H1 (cell line): ENCODE data around the gene HES2. TPM values are rescaled to one million over a fixed set of nuclear protein-coding genes. Genes with fewer than 3 reads are reported as not detected.

ENCODE experiments used
- CTCF ChIA-PET: fragments of 300-600 bp; sonication (Branson Sonifier 250); formaldehyde crosslinking; loops from one replicate; lab custom pipeline; 2021; ENCODE audit not compliant: partially characterized antibody; lab: Charles Lee
- POLR2A ChIA-PET: fragments of 300-600 bp; sonication (Branson Sonifier 250); formaldehyde crosslinking; loops from one replicate; lab custom pipeline; 2021; ENCODE audit warnings: inconsistent platforms; ENCODE audit not compliant: partially characterized antibody; lab: Charles Lee
- DNase-seq, 2 experiments: peaks; one replicate each; pipeline versions ENCODE4 v3.0.0 to v3.0.0-alpha.2; 2010 to 2022; ENCODE audit warnings: low spot score in 2 of 2, low read depth in 1 of 2, mixed read lengths in 1 of 2
- FAIRE-seq: peaks from 2 replicates; lab custom pipeline; 2011; peaks lifted over from hg19 to GRCh38; lab: Jason Lieb, UNC
- H2AFZ ChIP-seq: 2 replicates; pipeline ENCODE4 v1.8.1; 2012; ENCODE audit warnings: low read length, inconsistent platforms
- H2AK5ac ChIP-seq: 2 replicates; pipeline ENCODE4 v1.6.1; 2013; ENCODE audit warnings: low read depth, low read length
- H2BK120ac ChIP-seq: replicated peaks from 2 replicates; pipeline ENCODE3; 2013; ENCODE audit warnings: low read depth, low read length, inconsistent platforms
- H2BK12ac ChIP-seq: 2 replicates; pipeline ENCODE4 v1.6.1; 2013; ENCODE audit warnings: low read depth, low read length
- H2BK15ac ChIP-seq: 2 replicates; pipeline ENCODE4 v1.6.1; 2013; ENCODE audit warnings: low read length
- H2BK20ac ChIP-seq: 2 replicates; pipeline ENCODE4 v1.6.1; 2013; ENCODE audit warnings: low read length
- H2BK5ac ChIP-seq: 2 replicates; pipeline ENCODE4 v1.6.1; 2013; ENCODE audit warnings: low read depth, low read length
- H3K14ac ChIP-seq: 2 replicates; pipeline ENCODE4 v1.6.1; 2013; ENCODE audit warnings: inconsistent platforms; ENCODE audit not compliant: insufficient read length
- H3K18ac ChIP-seq: 2 replicates; pipeline ENCODE4 v1.6.1; 2013; ENCODE audit warnings: low read length; ENCODE audit errors: extremely low read depth
- H3K23ac ChIP-seq: 2 replicates; pipeline ENCODE4 v1.6.1; 2013; ENCODE audit warnings: inconsistent platforms; ENCODE audit not compliant: insufficient read length
- H3K23me2 ChIP-seq: 2 replicates; pipeline ENCODE4 v1.6.1; 2013; ENCODE audit warnings: low read depth, low read length
- H3K27ac ChIP-seq: 2 replicates; pipeline ENCODE4 v1.6.1; 2011; ENCODE audit warnings: low read depth, low read length, inconsistent platforms
- H3K27me3 ChIP-seq, 4 experiments: replicated peaks in 1 of 4; 1 replicate in 1 of 4; 2 replicates in 3 of 4; pipeline versions ENCODE4 v1.6.1 to v1.8.1; 2011 to 2013; ENCODE audit warnings: low read length in 3 of 4, mild to moderate bottlenecking in 3 of 4, inconsistent platforms in 2 of 4, mixed read lengths in 2 of 4, moderate library complexity in 1 of 4; ENCODE audit not compliant: control insufficient read depth in 3 of 4, insufficient read depth in 3 of 4; ENCODE audit errors: extremely low read depth in 1 of 4
- H3K36me3 ChIP-seq, 4 experiments: 2 replicates each; pipeline versions ENCODE4 v1.6.1 to v1.8.1; 2011 to 2013; ENCODE audit warnings: mild to moderate bottlenecking in 4 of 4, low read length in 3 of 4, moderate library complexity in 2 of 4, control low read depth in 1 of 4, inconsistent platforms in 1 of 4; ENCODE audit not compliant: insufficient read depth in 4 of 4, control insufficient read depth in 2 of 4
- H3K4ac ChIP-seq: replicated peaks from 2 replicates; pipeline ENCODE3; 2013; ENCODE audit warnings: low read length, low read depth, mixed read lengths, inconsistent platforms; ENCODE audit not compliant: insufficient read length
- H3K4me1 ChIP-seq, 4 experiments: replicated peaks in 1 of 4; 1 replicate in 1 of 4; 2 replicates in 3 of 4; pipeline versions ENCODE4 v1.6.1 to v1.8.1; 2011 to 2013; ENCODE audit warnings: low read length in 3 of 4, inconsistent platforms in 2 of 4, mixed read lengths in 1 of 4; ENCODE audit not compliant: insufficient read depth in 4 of 4, control insufficient read depth in 3 of 4
- H3K4me2 ChIP-seq, 2 experiments: 2 replicates each; pipeline versions ENCODE4 v1.6.1 to v1.8.1; 2011 to 2013; ENCODE audit warnings: low read depth in 2 of 2, low read length in 2 of 2, control low read depth in 1 of 2, inconsistent platforms in 1 of 2, mild to moderate bottlenecking in 1 of 2; ENCODE audit not compliant: insufficient read depth in 1 of 2
- H3K4me3 ChIP-seq, 4 experiments: fragments of 200-600, 300-600 bp in 1 of 4; sonication (generic), shearing (Covaris generic), sonication (Bioruptor Twin) in 1 of 4; 2 replicates each; pipeline versions ENCODE4 v1.5.1 to v1.8.1; 2011 to 2016; ENCODE audit warnings: low read length in 4 of 4, low read depth in 3 of 4, control low read depth in 2 of 4, inconsistent platforms in 2 of 4, mild to moderate bottlenecking in 2 of 4, mixed read lengths in 1 of 4, moderate library complexity in 1 of 4; ENCODE audit not compliant: insufficient read depth in 2 of 4; ENCODE audit errors: extremely low read depth in 1 of 4
- H3K56ac ChIP-seq: replicated peaks from 2 replicates; pipeline ENCODE3; 2013; ENCODE audit warnings: low read depth, mild to moderate bottlenecking, mixed read lengths, low read length, inconsistent platforms; ENCODE audit not compliant: insufficient read length
- H3K79me1 ChIP-seq: 2 replicates; pipeline ENCODE4 v1.6.1; 2013; ENCODE audit warnings: low read depth, low read length, control low read depth
- H3K79me2 ChIP-seq, 2 experiments: 2 replicates each; pipeline versions ENCODE4 v1.6.1 to v1.8.1; 2012 to 2013; ENCODE audit warnings: low read length in 2 of 2, mild to moderate bottlenecking in 2 of 2, inconsistent platforms in 1 of 2; ENCODE audit not compliant: insufficient read depth in 2 of 2, control insufficient read depth in 1 of 2
- H3K9ac ChIP-seq, 4 experiments: replicated peaks in 1 of 4; 1 replicate in 1 of 4; 2 replicates in 3 of 4; pipeline versions ENCODE4 v1.6.1 to v1.8.1; 2011 to 2013; ENCODE audit warnings: low read depth in 3 of 4, low read length in 3 of 4, control low read depth in 2 of 4, mild to moderate bottlenecking in 2 of 4, moderate library complexity in 2 of 4, inconsistent platforms in 1 of 4; ENCODE audit errors: extremely low read depth in 1 of 4
- H3K9me3 ChIP-seq, 2 experiments: 2 replicates each; pipeline versions ENCODE4 v1.6.1 to v1.8.1; 2012 to 2013; ENCODE audit warnings: mild to moderate bottlenecking in 2 of 2, moderate library complexity in 2 of 2, control low read depth in 1 of 2, inconsistent platforms in 1 of 2, low read depth in 1 of 2, low read length in 1 of 2, mixed read lengths in 1 of 2; ENCODE audit not compliant: insufficient read depth in 2 of 2
- H4K20me1 ChIP-seq, 2 experiments: replicated peaks in 1 of 2; 2 replicates each; pipeline versions ENCODE3 to v1.8.1; 2011 to 2013; ENCODE audit warnings: inconsistent platforms in 2 of 2, low read length in 2 of 2, mild to moderate bottlenecking in 1 of 2; ENCODE audit not compliant: insufficient read depth in 2 of 2, control insufficient read depth in 1 of 2
- H4K5ac ChIP-seq: 2 replicates; pipeline ENCODE4 v1.6.1; 2013; ENCODE audit warnings: low read length, low read depth, mixed read lengths, inconsistent platforms; ENCODE audit not compliant: insufficient read length
- H4K8ac ChIP-seq: 2 replicates; pipeline ENCODE4 v1.8.0; 2013; ENCODE audit warnings: mild to moderate bottlenecking, moderate library complexity, low read length, inconsistent platforms; ENCODE audit not compliant: insufficient read depth; ENCODE audit errors: extremely low read depth
- H4K91ac ChIP-seq: replicated peaks from 2 replicates; pipeline ENCODE3; 2013; ENCODE audit warnings: low read length, mixed read lengths, inconsistent platforms; ENCODE audit not compliant: insufficient read length
- ATF3 ChIP-seq: IDR thresholded peaks from 2 replicates; pipeline ENCODE4 v1.6.1; 2011; ENCODE audit warnings: low read depth, mild to moderate bottlenecking, low read length; ENCODE audit not compliant: insufficient read depth
- BRCA1 ChIP-seq: IDR thresholded peaks from 2 replicates; pipeline ENCODE4 v1.6.1; 2012; ENCODE audit warnings: low read depth, low read length, improper control_type of control experiment
- CBX5 ChIP-seq: fragments of 300-800, 300-1000 bp; sonication (generic); IDR thresholded peaks from 2 replicates; pipeline ENCODE4 v1.7.1; 2016; ENCODE audit warnings: antibody characterized with exemption, low read length, low read depth
- CEBPB ChIP-seq: IDR thresholded peaks from 2 replicates; pipeline ENCODE4 v1.6.1; 2012; ENCODE audit warnings: low read depth, low read length
- HDAC6 ChIP-seq: IDR thresholded peaks from one replicate; pipeline ENCODE4 v1.7.1; 2012; ENCODE audit warnings: low read depth, mild to moderate bottlenecking, inconsistent platforms, low read length, moderate library complexity
- NANOG ChIP-seq: IDR thresholded peaks from 2 replicates; pipeline ENCODE4 v1.6.1; 2011; ENCODE audit warnings: low read length, low read depth, mild to moderate bottlenecking, inconsistent platforms; ENCODE audit not compliant: insufficient read depth, poor library complexity, severe bottlenecking
- RXRA ChIP-seq: IDR thresholded peaks from 2 replicates; pipeline ENCODE4 v1.6.1; 2011; ENCODE audit warnings: low read depth, mild to moderate bottlenecking, low read length, moderate library complexity; ENCODE audit not compliant: insufficient read depth
- SAP30 ChIP-seq: fragments of 300-600 bp; sonication (generic); IDR thresholded peaks from 2 replicates; pipeline ENCODE4 v1.7.1; 2012; ENCODE audit warnings: low read length, moderate library complexity, mild to moderate bottlenecking, inconsistent platforms; ENCODE audit not compliant: insufficient read depth, insufficient replicate concordance
- SP1 ChIP-seq: IDR thresholded peaks from 2 replicates; pipeline ENCODE4 v1.6.1; 2011; ENCODE audit warnings: low read depth, low read length
- TEAD4 ChIP-seq: IDR thresholded peaks from 2 replicates; pipeline ENCODE4 v1.6.1; 2012; ENCODE audit warnings: low read depth, low read length, inconsistent platforms, mixed read lengths
- YY1 ChIP-seq: IDR thresholded peaks from 2 replicates; pipeline ENCODE4 v1.6.1; 2011; ENCODE audit warnings: low read depth, mild to moderate bottlenecking, low read length
- WGBS, 2 experiments: shearing (Covaris generic) in 1 of 2; methylation state at CpG; one replicate each; pipeline versions ENCODE4 v1.1.6 to v1.1.7; 2013 to 2015; ENCODE audit warnings: low lambda C conversion rate in 2 of 2, mixed read lengths in 2 of 2, inconsistent platforms in 1 of 2, low coverage in 1 of 2, missing lambda C conversion rate in 1 of 2; ENCODE audit not compliant: insufficient replicate concordance in 2 of 2, insufficient coverage in 1 of 2, insufficient read length in 1 of 2; ENCODE audit errors: extremely low coverage in 1 of 2, missing lambda C conversion rate in 1 of 2; 5-methylcytosine and 5-hydroxymethylcytosine counted together
- polyA plus RNA-seq, 7 experiments: library from polyadenylated mRNA; depleted of rRNA in 3 of 7; stranded (reverse) in 5 of 7; unstranded in 2 of 7; fragments of >200 nt in 5 of 7; fragments of 200-250 nt in 2 of 7; gene quantifications; 1 replicate in 5 of 7; 2 replicates in 1 of 7; 4 replicates in 1 of 7; pipeline versions ENCODE4 v1.2.1 to v1.2.3, GENCODE V29; 2011 to 2013; ENCODE audit warnings: missing spikeins in 2 of 7, mixed read lengths in 2 of 7
- total RNA-seq: library from RNA; stranded (reverse); fragmentation: NEBNext Ultra II Directional; extraction: Animal tissue kit (Norgen Biotek cat#: 25700); gene quantifications from 2 replicates; pipeline ENCODE4 v1.2.1, GENCODE V29; 2021

HES2 gene
- total and polyA plus RNA-seq, 2 of the 8 experiments (the other 6 are each of a cell fraction or from before 2014, with no cell fraction given) = 0.15 to 0.53 TPM

GRCh38 chr1:6465461-6466005 lies 45.8 kb upstream of the HES2 start:
- H3K27ac ChIP-seq = no peak overlapping the region
- ChIA-PET CTCF (interaction anchor here (0.9 to 4.2 kb wide), 8 partner anchors 9 to 42 kb away, joined by 4 to 31 read pairs (median 8); no protein-coding TSS in a partner anchor), POLR2A (interaction anchor here (0.6 to 13.7 kb wide), 4 partner anchors 14 to 835 kb away, joined by 3 to 123 read pairs (median 4); no protein-coding TSS in a partner anchor)
- peaks cover 0 to 7% (median 4%) of the 10 kb centered on the region in 4 experiments; a peak in 3 of 7 replicates for H3K27me3 ChIP-seq
- peaks cover 5 to 21% (median 13%) of the 10 kb centered on the region in 4 experiments; a peak in 5 of 8 replicates for H3K36me3 ChIP-seq
- H4K20me1 ChIP-seq = peaks cover 5 to 7% of the 10 kb centered on the region in 2 experiments
- no peak overlapping the region; the same call in 1 of the 2 replicates for H2AFZ ChIP-seq
- H3K79me2 ChIP-seq = no peaks in the 10 kb centered on the region
- peak overlapping the region; percentile 28; the same call in 1 of the 2 replicates for H4K8ac ChIP-seq
- no peak overlapping the region for H4K91ac ChIP-seq
- H2BK120ac ChIP-seq = no peak overlapping the region
- H3K4me3 ChIP-seq = peak overlapping the region; percentile 2 to 56 (median 12); a peak in 6 of 8 replicates
- no peaks in the 10 kb centered on the region; the same call in 1 of the 2 replicates for H3K23me2 ChIP-seq
- no peak overlapping the region for H3K4ac ChIP-seq
- H2AK5ac ChIP-seq = no peak overlapping the region
- H3K9me3 ChIP-seq = no peaks in the 10 kb centered on the region
- WGBS, 2 experiments = 72% methylated on average over 15 of the region's 21 CpGs; no CpG with 5 or more reads in 1 of the 2 experiments
- no peak overlapping the region for H2BK20ac ChIP-seq
- H3K18ac ChIP-seq = no peak overlapping the region; the same call in 1 of the 2 replicates
- no peak overlapping the region for H2BK12ac ChIP-seq
- H3K14ac ChIP-seq = no peak overlapping the region
- no peak overlapping the region for H2BK5ac ChIP-seq
- H3K23ac ChIP-seq = no peak overlapping the region
- peaks cover 0 to 12% (median 7%) of the 10 kb centered on the region in 4 experiments; a peak in 4 of 7 replicates for H3K4me1 ChIP-seq
- H3K56ac ChIP-seq = no peak overlapping the region
- H3K79me1 ChIP-seq = no peaks in the 10 kb centered on the region
- H2BK15ac ChIP-seq = no peak overlapping the region
- peak overlapping the region; percentile 49 to 63 for H3K4me2 ChIP-seq
- FAIRE-seq (no peak), DNase-seq (peak in 1 of 2 experiments; percentile 61)
- no peak overlapping the region for H4K5ac ChIP-seq
- H3K9ac ChIP-seq = no peak overlapping the region
- TF ChIP-seq ATF3 (no peak), SP1 (no peak), NANOG (no peak), RXRA (no peak), TEAD4 (no peak), CBX5 (no peak), YY1 (no peak), SAP30 (no peak), CEBPB (no peak), BRCA1 (no peak), HDAC6 (no peak)
